ENCODE data around the gene TMEM151B.
"Not testable (repeated sequence)": the region's sequence is repeated elsewhere in the genome, so short reads cannot be mapped to it uniquely, and the experiment has no call there.

Gene TMEM151B

DNA sequence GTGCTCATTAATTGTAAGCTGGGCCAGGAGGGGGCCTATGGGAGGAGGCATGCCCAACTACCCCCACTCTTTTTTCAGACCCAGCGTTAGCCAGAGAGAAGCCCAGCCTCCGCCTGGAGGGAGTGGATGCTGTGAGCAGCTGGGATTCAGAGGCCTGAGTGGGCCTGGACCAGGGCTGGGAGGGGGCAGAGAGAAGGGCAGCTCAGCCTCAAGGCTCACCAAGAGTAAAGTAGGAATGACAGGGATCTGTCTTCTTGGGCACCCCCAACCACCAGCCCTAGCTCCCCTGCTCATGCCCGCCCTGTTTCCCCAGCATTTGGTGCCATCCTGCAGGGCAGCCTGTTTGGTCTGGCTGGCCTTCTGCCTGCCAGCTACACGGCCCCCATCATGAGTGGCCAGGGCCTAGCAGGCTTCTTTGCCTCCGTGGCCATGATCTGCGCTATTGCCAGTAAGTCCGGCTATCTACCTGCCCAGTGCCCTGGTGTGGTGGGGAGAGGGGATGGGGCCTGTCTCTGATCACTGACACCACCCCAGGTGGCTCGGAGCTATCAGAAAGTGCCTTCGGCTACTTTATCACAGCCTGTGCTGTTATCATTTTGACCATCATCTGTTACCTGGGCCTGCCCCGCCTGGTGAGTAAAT, 40.1 kb upstream of the TMEM151B start:
- no peaks in the 10 kb centered on the region for H3K9me2 ChIP-seq (replicated peaks; ENCODE audit: low read depth, low read length)
- H3K9me3 ChIP-seq (ENCODE audit: insufficient read depth, low read depth, low read length): no peaks in the 10 kb centered on the region
- H3K27me3 ChIP-seq (ENCODE audit: insufficient read depth, low read length, poor library complexity, severe bottlenecking): no peaks in the 10 kb centered on the region
- no peak overlapping the region for H3K9ac ChIP-seq (ENCODE audit: low read depth, low read length, poor library complexity, severe bottlenecking)
- peaks cover 5% of the 10 kb centered on the region; the same call in 1 of the 2 replicates for H3K36me3 ChIP-seq (ENCODE audit: insufficient read depth, low read length)
- no peaks in the 10 kb centered on the region for H3F3A ChIP-seq (ENCODE audit: low read depth)
- no peak overlapping the region for H2AFZ ChIP-seq (ENCODE audit: low read length)
- H3K4me2 ChIP-seq (ENCODE audit: low read depth, low read length, poor library complexity, severe bottlenecking): no peak overlapping the region
- peaks cover 12% of the 10 kb centered on the region for H3K4me1 ChIP-seq (ENCODE audit: insufficient read depth, low read length, poor library complexity, severe bottlenecking)
- TF ChIP-seq, protein P1, sequence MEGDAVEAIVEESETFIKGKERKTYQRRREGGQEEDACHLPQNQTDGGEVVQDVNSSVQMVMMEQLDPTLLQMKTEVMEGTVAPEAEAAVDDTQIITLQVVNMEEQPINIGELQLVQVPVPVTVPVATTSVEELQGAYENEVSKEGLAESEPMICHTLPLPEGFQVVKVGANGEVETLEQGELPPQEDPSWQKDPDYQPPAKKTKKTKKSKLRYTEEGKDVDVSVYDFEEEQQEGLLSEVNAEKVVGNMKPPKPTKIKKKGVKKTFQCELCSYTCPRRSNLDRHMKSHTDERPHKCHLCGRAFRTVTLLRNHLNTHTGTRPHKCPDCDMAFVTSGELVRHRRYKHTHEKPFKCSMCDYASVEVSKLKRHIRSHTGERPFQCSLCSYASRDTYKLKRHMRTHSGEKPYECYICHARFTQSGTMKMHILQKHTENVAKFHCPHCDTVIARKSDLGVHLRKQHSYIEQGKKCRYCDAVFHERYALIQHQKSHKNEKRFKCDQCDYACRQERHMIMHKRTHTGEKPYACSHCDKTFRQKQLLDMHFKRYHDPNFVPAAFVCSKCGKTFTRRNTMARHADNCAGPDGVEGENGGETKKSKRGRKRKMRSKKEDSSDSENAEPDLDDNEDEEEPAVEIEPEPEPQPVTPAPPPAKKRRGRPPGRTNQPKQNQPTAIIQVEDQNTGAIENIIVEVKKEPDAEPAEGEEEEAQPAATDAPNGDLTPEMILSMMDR (conservative IDR thresholded peaks at IDR 0.05; ENCODE audit: low read length): no peak
- no peak for TF ChIP-seq EZH2phosphoT487 (IDR thresholded peaks at IDR 0.05; ENCODE audit: borderline replicate concordance)
- H4K20me1 ChIP-seq (ENCODE audit: insufficient read depth, low read length, poor library complexity, severe bottlenecking): no peaks in the 10 kb centered on the region
- peaks cover 23% of the 10 kb centered on the region; the same call in 1 of the 2 replicates for H3K79me2 ChIP-seq (ENCODE audit: insufficient read depth, low read length)
- no peak overlapping the region for H3K4me3 ChIP-seq (ENCODE audit: low read length, poor library complexity, severe bottlenecking)

DNA sequence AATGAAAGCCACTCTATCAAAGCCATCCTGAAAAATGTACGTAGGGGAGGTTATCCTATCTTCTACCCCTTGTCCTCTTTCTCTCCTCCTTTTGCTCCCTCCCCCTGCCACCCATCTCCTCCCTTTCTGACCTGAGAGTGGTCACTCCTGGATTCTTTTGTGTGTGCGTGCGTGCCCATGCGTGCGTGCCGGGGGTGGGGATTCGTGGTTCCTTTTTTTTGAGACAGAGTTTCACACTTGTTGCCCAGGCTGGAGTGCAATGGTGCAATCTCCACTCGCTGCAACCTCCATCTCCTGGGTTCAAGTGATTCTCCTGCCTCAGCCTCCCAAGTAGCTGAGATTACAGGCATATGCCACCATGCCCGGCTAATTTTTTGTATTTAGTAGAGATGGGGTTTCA, 38.8 kb upstream of the TMEM151B start:
- not testable (repeated sequence) for H3K9me2 ChIP-seq (replicated peaks; ENCODE audit: low read depth, low read length); H2AFZ ChIP-seq (ENCODE audit: low read length); H3K4me2 ChIP-seq (ENCODE audit: low read depth, low read length, poor library complexity, severe bottlenecking); H4K20me1 ChIP-seq (ENCODE audit: insufficient read depth, low read length, poor library complexity, severe bottlenecking); H3F3A ChIP-seq (ENCODE audit: low read depth); H3K36me3 ChIP-seq (ENCODE audit: insufficient read depth, low read length); H3K4me3 ChIP-seq (ENCODE audit: low read length, poor library complexity, severe bottlenecking); H3K9me3 ChIP-seq (ENCODE audit: insufficient read depth, low read depth, low read length); H3K9ac ChIP-seq (ENCODE audit: low read depth, low read length, poor library complexity, severe bottlenecking); H3K4me1 ChIP-seq (ENCODE audit: insufficient read depth, low read length, poor library complexity, severe bottlenecking); H3K27me3 ChIP-seq (ENCODE audit: insufficient read depth, low read length, poor library complexity, severe bottlenecking)
- H3K79me2 ChIP-seq (ENCODE audit: insufficient read depth, low read length): peaks cover 11% of the 10 kb centered on the region; the same call in 1 of the 2 replicates

DNA sequence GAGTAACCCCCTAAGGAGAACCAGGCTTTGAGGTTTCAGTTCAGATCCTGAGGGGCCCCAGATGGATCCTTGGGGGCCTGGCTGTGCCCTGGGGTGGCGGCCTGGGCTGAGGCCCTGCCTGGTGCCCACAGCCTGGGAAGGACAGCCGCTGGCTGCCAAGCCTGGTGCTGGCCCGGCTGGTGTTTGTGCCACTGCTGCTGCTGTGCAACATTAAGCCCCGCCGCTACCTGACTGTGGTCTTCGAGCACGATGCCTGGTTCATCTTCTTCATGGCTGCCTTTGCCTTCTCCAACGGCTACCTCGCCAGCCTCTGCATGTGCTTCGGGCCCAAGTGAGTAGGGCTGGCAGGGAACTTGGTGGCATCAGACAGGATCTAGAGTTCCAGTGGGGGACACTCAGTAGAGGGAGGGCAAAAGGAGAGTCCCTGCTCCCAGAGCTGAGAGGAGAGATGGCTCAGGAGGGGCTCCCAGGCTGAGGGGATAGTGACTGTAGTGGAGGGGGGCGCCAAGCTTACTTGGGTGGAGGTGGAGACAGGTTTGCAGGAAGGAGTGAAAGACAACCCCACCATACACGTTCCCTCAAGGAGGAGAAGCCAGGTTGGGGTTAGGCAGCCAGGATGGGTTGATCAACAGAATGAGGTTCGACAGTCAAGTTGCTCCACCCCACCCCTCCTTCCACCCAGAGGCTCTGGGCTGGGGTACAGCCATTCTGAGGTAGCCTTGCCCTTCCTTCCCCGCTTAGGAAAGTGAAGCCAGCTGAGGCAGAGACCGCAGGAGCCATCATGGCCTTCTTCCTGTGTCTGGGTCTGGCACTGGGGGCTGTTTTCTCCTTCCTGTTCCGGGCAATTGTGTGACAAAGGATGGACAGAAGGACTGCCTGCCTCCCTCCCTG, 37.3 kb upstream of the TMEM151B start:
- Histone ChIP-seq H3K4me2 (ENCODE audit: low read depth, low read length, poor library complexity, severe bottlenecking) (no peak overlapping the region), H3K9ac (ENCODE audit: low read depth, low read length, poor library complexity, severe bottlenecking) (no peak overlapping the region), H3K4me1 (ENCODE audit: insufficient read depth, low read length, poor library complexity, severe bottlenecking) (no peaks in the 10 kb centered on the region), H3K36me3 (ENCODE audit: insufficient read depth, low read length) (peaks cover 5% of the 10 kb centered on the region; the same call in 1 of the 2 replicates), H3K79me2 (ENCODE audit: insufficient read depth, low read length) (no peaks in the 10 kb centered on the region), H3K4me3 (ENCODE audit: low read length, poor library complexity, severe bottlenecking) (no peak overlapping the region), H3K27me3 (ENCODE audit: insufficient read depth, low read length, poor library complexity, severe bottlenecking) (no peaks in the 10 kb centered on the region), H3K9me3 (ENCODE audit: insufficient read depth, low read depth, low read length) (no peaks in the 10 kb centered on the region), H3F3A (ENCODE audit: low read depth) (no peaks in the 10 kb centered on the region), H2AFZ (ENCODE audit: low read length) (no peak overlapping the region), H3K9me2 (replicated peaks; ENCODE audit: low read depth, low read length) (no peaks in the 10 kb centered on the region), H4K20me1 (ENCODE audit: insufficient read depth, low read length, poor library complexity, severe bottlenecking) (no peaks in the 10 kb centered on the region)
- no peak for TF ChIP-seq EZH2phosphoT487 (IDR thresholded peaks at IDR 0.05; ENCODE audit: borderline replicate concordance)
- TF ChIP-seq, protein P1 (conservative IDR thresholded peaks at IDR 0.05; ENCODE audit: low read length): no peak

All from Loucy (cell line).